MCF 10A (cell line): ENCODE measurements around the gene ROCK2. TPM values are rescaled to one million over a fixed set of nuclear protein-coding genes. Genes with fewer than 3 reads are reported as not detected.

Source experiments
- BruUV-seq: library from RNA; stranded (reverse); fragments of 400-500 nt; replicated peaks from 2 replicates; lab custom pipeline; 2021; lab: Mats Ljungman, UMichigan
- CTCF ChIA-PET: fragments of 300-600 bp; sonication (Branson Sonifier 250); formaldehyde crosslinking; extraction: SDS; loops from one replicate; lab custom pipeline; 2021; ENCODE audit warnings: antibody characterized with exemption, inconsistent platforms; lab: Yijun Ruan, JAX
- POLR2A ChIA-PET: fragments of 300-600, 350-650 bp; sonication (Branson Sonifier 250); formaldehyde crosslinking; extraction: SDS; loops from one replicate; lab custom pipeline; 2020; ENCODE audit warnings: antibody characterized with exemption, inconsistent platforms; lab: Yijun Ruan, JAX
- DNase-seq: peaks from one replicate; pipeline ENCODE4 v3.0.0-alpha.2; 2018; ENCODE audit not compliant: unreplicated experiment
- H3K27ac Mint-ChIP-seq: one replicate; pipeline ENCODE4 v1.8.0; 2022; ENCODE audit warnings: mild to moderate bottlenecking, low read depth, mixed read lengths; ENCODE audit not compliant: unreplicated experiment
- H3K27me3 Mint-ChIP-seq: one replicate; pipeline ENCODE4 v1.8.0; 2022; ENCODE audit warnings: mixed read lengths; ENCODE audit not compliant: insufficient read depth, unreplicated experiment
- H3K36me3 Mint-ChIP-seq: one replicate; pipeline ENCODE4 v1.8.0; 2022; ENCODE audit warnings: mild to moderate bottlenecking, moderate library complexity, mixed read lengths; ENCODE audit not compliant: insufficient read depth, unreplicated experiment
- H3K4me1 Mint-ChIP-seq: one replicate; pipeline ENCODE4 v1.8.0; 2022; ENCODE audit warnings: mixed read lengths; ENCODE audit not compliant: insufficient read depth, unreplicated experiment
- H3K4me3 Mint-ChIP-seq: one replicate; pipeline ENCODE4 v1.8.0; 2022; ENCODE audit warnings: mild to moderate bottlenecking, moderate library complexity, mixed read lengths; ENCODE audit not compliant: unreplicated experiment
- H3K9me3 Mint-ChIP-seq: one replicate; pipeline ENCODE4 v1.8.0; 2022; ENCODE audit warnings: mixed read lengths; ENCODE audit not compliant: unreplicated experiment
- CTCF ChIP-seq: fragments of 200-600 bp; IDR thresholded peaks from one replicate; pipeline ENCODE4 v1.8.0; 2022; ENCODE audit warnings: antibody characterized with exemption, mild to moderate bottlenecking; ENCODE audit not compliant: unreplicated experiment
- intact Hi-C: fragments of 100-400 bp; cut with micrococcal nuclease; formaldehyde crosslinking; loops from 2 replicates; pipeline ENCODE4 v1.14.1; 2022
- total RNA-seq: library from RNA; stranded (reverse); gene quantifications from 2 replicates; pipeline ENCODE4 v1.2.3, GENCODE V29; 2022

ROCK2 gene
- total RNA-seq, 1 experiment from 2014 or later: 40.7 TPM

- no TSS peak for BruUV-seq
- Mint-ChIP-seq H3K4me3 (no peak overlapping the region), H3K27ac (no peak overlapping the region), H3K36me3 (peaks cover 76% of the 10 kb centered on the region), H3K9me3 (no peaks in the 10 kb centered on the region), H3K27me3 (no peaks in the 10 kb centered on the region), H3K4me1 (no peaks in the 10 kb centered on the region)
- intact Hi-C loops: no loop called here
- DNase-seq: no peak
- CTCF ChIA-PET: interaction anchor here (0.6 to 1.8 kb wide), 3 partner anchors 66 to 83 kb away, joined by 4 to 7 read pairs (median 5); a partner anchor contains a TSS
- TF ChIP-seq CTCF: no peak
- POLR2A ChIA-PET: interaction anchor here (1.6 kb wide), 1 partner anchor 11 kb away, joined by 4 read pairs; no protein-coding TSS in a partner anchor
Measured at GRCh38 chr2:11215407-11215806, 129.0 kb downstream of the ROCK2 start.

- peaks cover 69% of the 10 kb centered on the region for H3K36me3 Mint-ChIP-seq
- H3K4me3 Mint-ChIP-seq: no peak overlapping the region
- CTCF ChIA-PET: interaction anchor here (0.7 to 1.8 kb wide), 2 partner anchors 10 to 82 kb away, joined by 3 to 5 read pairs; no protein-coding TSS in a partner anchor
- BruUV-seq: TSS peak; percentile 60
- no peak for TF ChIP-seq CTCF
- no peak overlapping the region for H3K27ac Mint-ChIP-seq
- no peaks in the 10 kb centered on the region for H3K4me1 Mint-ChIP-seq
- intact Hi-C loops: no loop called here
- H3K9me3 Mint-ChIP-seq: no peaks in the 10 kb centered on the region
- POLR2A ChIA-PET: interaction anchor here (0.7 kb wide), 1 partner anchor 9 kb away, joined by 3 read pairs; no protein-coding TSS in a partner anchor
- H3K27me3 Mint-ChIP-seq: no peaks in the 10 kb centered on the region
- DNase-seq: no peak
Measured at GRCh38 chr2:11214770-11215169, 129.7 kb downstream of the ROCK2 start.

- no peaks in the 10 kb centered on the region for H3K4me1 Mint-ChIP-seq
- BruUV-seq: no TSS peak
- H3K36me3 Mint-ChIP-seq: peaks cover 61% of the 10 kb centered on the region
- intact Hi-C loops: no loop called here
- no peak overlapping the region for H3K4me3 Mint-ChIP-seq
- no peak for DNase-seq
- no peaks in the 10 kb centered on the region for H3K9me3 Mint-ChIP-seq
- no peak for TF ChIP-seq CTCF
- no peaks in the 10 kb centered on the region for H3K27me3 Mint-ChIP-seq
- POLR2A ChIA-PET: interaction anchor here (0.5 to 0.7 kb wide), 2 partner anchors 10 to 46 kb away, joined by 3 read pairs; no protein-coding TSS in a partner anchor
- CTCF ChIA-PET: interaction anchor here (1.8 kb wide), 1 partner anchor 82 kb away, joined by 5 read pairs; no protein-coding TSS in a partner anchor
- no peak overlapping the region for H3K27ac Mint-ChIP-seq
Measured at GRCh38 chr2:11213975-11214374, 130.5 kb downstream of the ROCK2 start.

GRCh38 chr2:11213090-11213638 lies 131.3 kb downstream of the ROCK2 start:
- Mint-ChIP-seq H3K36me3 (peaks cover 63% of the 10 kb centered on the region), H3K4me1 (no peaks in the 10 kb centered on the region), H3K9me3 (no peaks in the 10 kb centered on the region), H3K27ac (no peak overlapping the region), H3K4me3 (no peak overlapping the region), H3K27me3 (no peaks in the 10 kb centered on the region)
- ChIA-PET POLR2A (no interaction called here), CTCF (interaction anchor here (0.9 kb wide), 1 partner anchor 22 kb away, joined by 3 read pairs; no protein-coding TSS in a partner anchor)
- TF ChIP-seq CTCF: no peak
- BruUV-seq: no TSS peak
- intact Hi-C loops: no loop called here
- DNase-seq: peak; percentile 30
